Prostate gland (tissue), 2 donors: ENCODE measurements around the gene GSG1L.

Experiments
- POLR2A ChIP-seq: fragments of 450-650 bp; IDR thresholded peaks from one replicate; pipeline ENCODE4 v1.6.1; 2016; ENCODE audit warnings: antibody characterized with exemption, mild to moderate bottlenecking
- POLR2AphosphoS5 ChIP-seq: sonication (generic); formaldehyde crosslinking; IDR thresholded peaks from one replicate; pipeline ENCODE4 v1.6.1; 2017; ENCODE audit warnings: antibody characterized with exemption
- TF ChIP-seq, protein P1 (sequence below), 4 experiments: fragments of 200-600 bp in 2 of 4; fragments of 450-650 bp in 2 of 4; sonication (generic) in 2 of 4; IDR thresholded peaks; 1 replicate in 3 of 4; 2 replicates in 1 of 4; pipeline ENCODE4 v1.5.1; 2016 to 2019; ENCODE audit warnings: antibody characterized with exemption in 4 of 4, mild to moderate bottlenecking in 2 of 4, moderate library complexity in 2 of 4

DNA sequence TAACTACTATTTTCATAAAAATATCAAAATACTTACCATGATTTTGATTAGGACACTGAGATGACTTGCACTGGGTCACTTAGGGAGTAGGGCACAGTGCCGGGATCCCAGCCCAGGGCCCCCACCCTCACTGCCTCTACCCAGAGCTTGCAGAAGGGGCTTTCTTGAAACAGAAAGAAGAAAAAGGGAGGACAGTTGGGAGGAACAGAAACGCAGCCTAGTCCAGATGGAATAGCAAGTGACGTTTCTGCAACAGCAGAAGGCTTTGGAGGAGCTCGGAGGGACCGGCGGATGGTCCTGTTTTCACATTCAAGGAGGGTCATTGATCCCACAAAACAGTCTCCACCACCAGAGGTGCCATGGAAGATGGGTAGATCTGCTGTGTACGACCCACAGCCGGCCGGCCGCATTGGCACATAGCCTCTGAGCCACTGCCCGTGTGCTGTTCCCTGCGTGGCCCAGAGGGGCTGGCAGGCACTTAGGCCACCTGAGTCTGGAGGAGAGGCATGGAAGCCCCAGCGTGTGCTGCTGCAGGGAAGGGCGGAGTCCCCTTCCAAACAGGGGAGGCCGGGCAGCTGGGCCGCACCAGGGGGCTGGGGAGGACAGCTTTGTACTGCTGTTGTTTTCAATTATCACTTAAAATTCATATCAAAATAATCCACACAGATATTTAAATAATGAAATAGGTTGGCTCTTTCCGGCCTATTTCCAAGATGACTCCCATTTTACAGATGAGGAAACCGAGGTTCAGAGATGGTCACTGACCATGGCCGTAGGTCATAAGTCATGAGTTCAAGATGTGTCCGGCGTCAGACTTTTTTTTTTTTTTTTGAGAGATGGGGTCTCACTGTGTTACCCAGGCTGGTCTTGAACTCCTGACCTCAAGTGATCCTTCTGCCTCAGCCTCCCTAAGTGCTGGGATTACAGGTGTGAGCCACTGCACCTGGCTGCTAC lies 22.9 kb upstream of the GSG1L start:
- TF ChIP-seq, protein P1, sequence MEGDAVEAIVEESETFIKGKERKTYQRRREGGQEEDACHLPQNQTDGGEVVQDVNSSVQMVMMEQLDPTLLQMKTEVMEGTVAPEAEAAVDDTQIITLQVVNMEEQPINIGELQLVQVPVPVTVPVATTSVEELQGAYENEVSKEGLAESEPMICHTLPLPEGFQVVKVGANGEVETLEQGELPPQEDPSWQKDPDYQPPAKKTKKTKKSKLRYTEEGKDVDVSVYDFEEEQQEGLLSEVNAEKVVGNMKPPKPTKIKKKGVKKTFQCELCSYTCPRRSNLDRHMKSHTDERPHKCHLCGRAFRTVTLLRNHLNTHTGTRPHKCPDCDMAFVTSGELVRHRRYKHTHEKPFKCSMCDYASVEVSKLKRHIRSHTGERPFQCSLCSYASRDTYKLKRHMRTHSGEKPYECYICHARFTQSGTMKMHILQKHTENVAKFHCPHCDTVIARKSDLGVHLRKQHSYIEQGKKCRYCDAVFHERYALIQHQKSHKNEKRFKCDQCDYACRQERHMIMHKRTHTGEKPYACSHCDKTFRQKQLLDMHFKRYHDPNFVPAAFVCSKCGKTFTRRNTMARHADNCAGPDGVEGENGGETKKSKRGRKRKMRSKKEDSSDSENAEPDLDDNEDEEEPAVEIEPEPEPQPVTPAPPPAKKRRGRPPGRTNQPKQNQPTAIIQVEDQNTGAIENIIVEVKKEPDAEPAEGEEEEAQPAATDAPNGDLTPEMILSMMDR (IDR thresholded peaks at IDR 0.05), result no peak
- TF ChIP-seq POLR2AphosphoS5 (no peak), POLR2A (no peak)
